Stimulated activated CD8-positive, alpha-beta memory T cell treated with anti-CD3 and anti-CD28 coated beads, Interleukin-12 subunit alpha, Interleukin-12 subunit beta, amount 100 ng/mL, for 4 hours (primary cell): Measurements from ENCODE around the gene CCNY.
A peak's percentile ranks its signal among the peaks of the same experiment; 100 is the strongest.
"Not testable (repeated sequence)": the region's sequence is repeated elsewhere in the genome, so short reads cannot be mapped to it uniquely, and the experiment has no call there.

Experiments
- DNase-seq: peaks from one replicate; pipeline ENCODE4 v3.0.0-alpha.2; 2020; ENCODE audit warnings: low read depth

The CCNY gene

GRCh38 chr10:35334297-35334696, 2.0 kb upstream of the CCNY start:
- no peak for DNase-seq

GRCh38 chr10:35335133-35336083, 901 bp upstream of the CCNY start:
- no peak for DNase-seq

GRCh38 chr10:35336921-35337823, 863 bp downstream of the CCNY start:
- peak; percentile 9 for DNase-seq

GRCh38 chr10:35339942-35340341, 3.6 kb downstream of the CCNY start:
- no peak for DNase-seq

- DNase-seq: no peak
Observed at GRCh38 chr10:35340975-35341374, 4.7 kb downstream of the CCNY start.

- DNase-seq: no peak
Observed at GRCh38 chr10:35341521-35341920, 5.2 kb downstream of the CCNY start.

GRCh38 chr10:35342183-35342753, 6.0 kb downstream of the CCNY start:
- no peak for DNase-seq

- DNase-seq: no peak
Observed at GRCh38 chr10:35343739-35344138, 7.4 kb downstream of the CCNY start.

GRCh38 chr10:35345383-35345742, 9.1 kb downstream of the CCNY start:
- DNase-seq: no peak

- no peak for DNase-seq
Observed at GRCh38 chr10:35346248-35346647, 9.9 kb downstream of the CCNY start.

GRCh38 chr10:35347121-35347562, 10.8 kb downstream of the CCNY start:
- DNase-seq: no peak

- DNase-seq: no peak
Observed at GRCh38 chr10:35347899-35348608, 11.7 kb downstream of the CCNY start.

GRCh38 chr10:35348609-35349388, 12.5 kb downstream of the CCNY start:
- no peak for DNase-seq

- no peak for DNase-seq
Observed at GRCh38 chr10:35349389-35349915, 13.1 kb downstream of the CCNY start.

GRCh38 chr10:35351021-35351420, 14.7 kb downstream of the CCNY start:
- DNase-seq: no peak

GRCh38 chr10:35352097-35352496, 15.8 kb downstream of the CCNY start:
- DNase-seq: no peak

GRCh38 chr10:35352512-35352911, 16.2 kb downstream of the CCNY start:
- no peak for DNase-seq

- no peak for DNase-seq
Observed at GRCh38 chr10:35353395-35353794, 17.1 kb downstream of the CCNY start.

GRCh38 chr10:35353805-35354204, 17.5 kb downstream of the CCNY start:
- no peak for DNase-seq

- DNase-seq: not testable (repeated sequence)
Observed at GRCh38 chr10:35354257-35354656, 17.9 kb downstream of the CCNY start.
